ACHN (cell line): ENCODE data around the gene PIKFYVE.
"Not testable (repeated sequence)": the region's sequence is repeated elsewhere in the genome, so short reads cannot be mapped to it uniquely, and the experiment has no call there.

Experiments
- DNase-seq: peaks from one replicate; pipeline ENCODE4 v3.0.0-alpha.2; 2015
- in situ Hi-C: cut with HindIII; loops from 2 replicates; pipeline ENCODE4 v1.10.0; 2017; ENCODE audit warnings: low sequenced_read_pairs, low pct_ligation_motif_present, low pct_unique_long_range_greater_than_20kb

Gene PIKFYVE

GRCh38 chr2:208352644-208353567 lies 86.9 kb downstream of the PIKFYVE start:
- no peak for DNase-seq
- in situ Hi-C loops = no loop called here

DNA sequence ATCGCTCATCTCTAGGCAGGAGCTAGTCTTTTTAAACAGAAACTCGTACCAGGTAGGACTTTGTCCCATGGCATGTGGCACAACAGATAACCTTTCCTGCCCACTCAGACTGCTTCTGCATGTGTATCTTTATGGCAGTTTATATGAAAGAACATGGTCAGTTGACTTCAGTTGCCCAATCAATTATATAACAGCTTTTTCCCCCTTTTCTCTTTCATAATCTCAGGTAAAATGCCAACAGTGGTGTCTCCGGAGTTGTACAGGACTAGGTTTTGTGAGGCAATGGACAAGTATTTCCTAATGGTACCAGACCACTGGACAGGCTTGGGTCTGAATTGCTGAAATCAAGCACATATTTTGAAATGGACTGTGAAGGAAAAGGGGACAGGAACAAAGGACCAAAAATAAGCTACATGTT lies 88.9 kb downstream of the PIKFYVE start:
- DNase-seq = no peak
- in situ Hi-C loops = no loop called here

- DNase-seq, in situ Hi-C loops: not testable (repeated sequence)
These were observed 90.4 kb downstream of the PIKFYVE start for GRCh38 chr2:208356420-208356819.

GRCh38 chr2:208356846-208357574 lies 91.0 kb downstream of the PIKFYVE start:
- in situ Hi-C loops = no loop called here
- DNase-seq = peak; percentile 16

GRCh38 chr2:208358758-208359631 lies 92.9 kb downstream of the PIKFYVE start:
- in situ Hi-C loops = no loop called here
- no peak for DNase-seq

GRCh38 chr2:208359632-208359986 lies 93.6 kb downstream of the PIKFYVE start:
- no peak for DNase-seq
- in situ Hi-C loops = no loop called here

GRCh38 chr2:208360259-208361076 lies 94.4 kb downstream of the PIKFYVE start:
- no peak for DNase-seq
- in situ Hi-C loops = no loop called here

GRCh38 chr2:208361077-208361441 lies 95.0 kb downstream of the PIKFYVE start:
- in situ Hi-C loops = no loop called here
- no peak for DNase-seq

GRCh38 chr2:208363485-208363884 lies 97.4 kb downstream of the PIKFYVE start:
- in situ Hi-C loops = no loop called here
- peak; percentile 73 for DNase-seq

- in situ Hi-C loops = no loop called here
- DNase-seq = no peak
These were observed 100.4 kb downstream of the PIKFYVE start for GRCh38 chr2:208366215-208367127.

- peak; percentile 12 for DNase-seq
- in situ Hi-C loops = no loop called here
These were observed 103.0 kb downstream of the PIKFYVE start for GRCh38 chr2:208369091-208369490.

DNA sequence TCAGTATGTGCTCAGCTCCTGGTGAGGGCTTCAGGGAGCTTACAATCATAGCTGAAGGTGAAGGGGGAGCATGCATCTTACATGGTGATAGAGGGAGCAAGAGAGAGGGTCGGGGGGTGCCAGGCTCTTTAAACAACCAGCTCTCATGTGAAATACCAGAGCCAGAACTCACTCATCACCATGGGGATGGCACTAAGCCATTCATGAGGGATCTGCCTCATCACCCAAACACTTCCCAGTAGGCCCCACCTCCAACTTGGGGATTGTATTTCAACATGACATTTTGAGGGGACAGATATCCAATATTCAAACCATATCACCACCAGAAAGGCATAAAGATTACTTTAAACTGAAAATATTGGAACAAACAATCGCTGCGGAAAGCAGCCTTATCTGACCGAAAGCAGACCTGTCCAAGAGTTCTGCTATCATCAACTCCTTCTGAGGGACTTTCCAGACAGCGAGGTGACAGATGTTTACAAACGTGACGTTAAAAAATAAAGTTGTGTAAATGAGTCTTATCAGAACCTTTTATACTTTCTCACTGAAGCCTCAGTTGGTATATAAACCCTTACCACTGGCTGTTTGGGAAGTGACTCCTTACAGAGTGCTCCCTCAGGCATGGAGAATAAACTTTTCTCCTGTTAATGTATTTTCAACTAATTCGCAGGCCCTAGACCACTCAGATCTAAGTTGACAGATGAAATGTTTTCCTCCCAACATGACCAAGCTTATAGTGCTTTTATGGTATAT lies 105.0 kb downstream of the PIKFYVE start:
- DNase-seq = no peak
- in situ Hi-C loops = no loop called here

- DNase-seq = no peak
- in situ Hi-C loops = no loop called here
These were observed 105.5 kb downstream of the PIKFYVE start for GRCh38 chr2:208371634-208371935.

DNA sequence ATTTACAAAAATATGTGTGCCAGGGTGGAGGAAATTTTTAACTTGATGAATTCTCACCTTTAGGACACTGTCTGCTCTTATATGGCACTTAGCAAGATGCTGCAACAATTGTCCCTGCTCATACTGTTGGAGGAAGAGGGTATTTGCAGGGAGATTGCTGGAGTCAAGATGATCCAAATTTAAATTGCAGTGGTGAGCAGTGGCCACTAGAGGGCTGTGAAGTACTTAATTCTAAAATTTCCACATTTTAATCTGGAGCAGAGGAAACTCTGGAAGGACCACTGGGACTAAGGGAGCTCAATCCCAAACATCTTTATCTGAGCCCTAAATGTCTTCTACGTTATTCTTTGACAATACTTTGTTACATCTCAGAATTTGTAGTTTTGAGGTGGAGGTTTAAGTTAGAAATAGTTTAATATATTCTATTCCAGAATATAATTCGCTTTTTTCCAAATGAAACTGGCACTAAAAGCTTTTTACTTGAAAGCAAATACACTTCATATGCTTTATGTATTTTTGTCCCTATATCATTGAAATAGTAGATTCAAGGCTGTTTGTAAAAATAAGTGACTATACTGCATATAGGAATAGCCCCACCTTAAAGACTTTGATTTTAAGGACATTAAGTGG lies 107.5 kb downstream of the PIKFYVE start:
- DNase-seq = peak; percentile 65
- in situ Hi-C loops = no loop called here

DNA sequence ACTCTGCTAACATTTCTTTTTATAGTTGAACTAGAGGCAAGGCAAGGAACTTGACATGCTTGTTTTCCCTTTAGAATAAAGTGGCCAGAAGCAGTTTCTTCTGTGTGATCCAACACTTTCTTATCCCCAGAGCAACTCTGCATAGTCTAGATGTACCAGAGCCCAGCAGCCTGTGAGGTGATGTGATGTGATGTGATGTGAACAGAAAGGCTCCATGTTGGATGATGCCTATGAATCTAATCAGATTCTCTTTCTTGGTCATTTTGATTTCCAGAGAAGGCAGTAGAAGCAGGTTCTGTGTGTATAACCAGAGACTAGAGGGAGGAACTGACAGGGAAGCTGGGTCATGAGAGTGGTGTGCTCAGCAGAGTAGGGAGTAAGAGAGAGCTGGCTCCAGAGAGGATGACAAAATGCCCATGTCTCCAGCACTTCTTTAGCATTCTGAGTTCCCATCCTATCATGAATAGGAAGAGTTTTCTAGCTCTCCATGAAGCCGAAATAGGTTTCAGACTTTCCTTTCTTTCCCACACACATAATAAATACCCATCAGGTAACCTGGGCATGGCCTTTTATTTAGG lies 109.5 kb downstream of the PIKFYVE start:
- no peak for DNase-seq
- in situ Hi-C loops = no loop called here

- in situ Hi-C loops = not testable (repeated sequence)
These were observed 111.3 kb downstream of the PIKFYVE start for GRCh38 chr2:208377344-208377860.

More at GRCh38 chr2:208377344-208377860, 111.3 kb downstream of the PIKFYVE start:
- not testable (repeated sequence) for DNase-seq
